Stimulated activated CD4-positive, alpha-beta T cell treated with anti-CD3 and anti-CD28 coated beads, Interleukin-2, amount 100 ng/mL, for 24 hours (primary cell): ENCODE results near the gene INF2.
"Not testable (repeated sequence)": the region's sequence is repeated elsewhere in the genome, so short reads cannot be mapped to it uniquely, and the experiment has no call there.

Experiments used
- DNase-seq, 2 donors: peaks; one replicate each; pipeline ENCODE4 v3.0.0-alpha.2; 2020

INF2 gene

DNA sequence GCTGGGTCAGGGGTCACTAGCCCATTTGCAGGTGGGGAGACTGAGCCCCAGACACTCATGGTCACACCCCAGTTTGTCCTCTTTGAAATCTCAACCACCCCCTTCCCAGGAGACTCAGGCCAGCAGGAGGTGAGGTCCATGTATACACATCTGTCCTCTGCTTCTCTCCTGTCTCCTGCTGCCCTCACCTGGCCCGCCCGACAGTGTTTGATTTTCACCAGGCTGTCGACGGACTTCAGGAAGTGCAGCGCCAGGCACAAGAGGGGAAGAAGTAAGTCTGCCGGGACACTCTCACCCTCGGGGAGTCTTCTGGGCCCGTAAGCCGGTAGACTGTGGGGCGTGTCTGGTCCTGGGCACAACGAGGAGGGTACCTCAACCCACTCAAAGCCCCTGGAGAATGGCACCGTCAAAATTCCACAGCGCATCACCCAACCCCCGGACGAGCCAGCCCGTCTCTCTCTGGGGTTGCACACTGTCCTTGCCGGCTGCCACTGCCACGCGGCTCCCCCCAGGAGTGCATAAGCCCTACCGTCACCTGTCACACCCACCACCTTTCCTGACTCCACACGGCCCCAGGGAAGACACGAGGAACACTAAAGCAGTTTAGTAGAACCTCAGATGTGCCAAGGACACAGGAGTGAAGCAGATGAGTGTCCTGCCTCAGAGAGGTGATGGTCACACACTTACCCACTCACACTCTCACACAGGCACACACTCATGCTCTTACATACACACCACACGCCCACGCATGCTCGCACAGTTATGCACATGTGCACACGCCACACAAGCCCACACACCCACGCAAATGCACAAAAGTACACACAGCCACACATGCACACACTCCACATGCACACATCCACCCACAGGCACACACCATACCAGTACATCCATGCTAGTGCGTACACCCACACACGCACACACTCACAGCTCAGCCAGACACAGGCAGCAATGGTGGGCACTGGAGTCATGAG lies 50.4 kb downstream of the INF2 start:
- DNase-seq = no peak

DNA sequence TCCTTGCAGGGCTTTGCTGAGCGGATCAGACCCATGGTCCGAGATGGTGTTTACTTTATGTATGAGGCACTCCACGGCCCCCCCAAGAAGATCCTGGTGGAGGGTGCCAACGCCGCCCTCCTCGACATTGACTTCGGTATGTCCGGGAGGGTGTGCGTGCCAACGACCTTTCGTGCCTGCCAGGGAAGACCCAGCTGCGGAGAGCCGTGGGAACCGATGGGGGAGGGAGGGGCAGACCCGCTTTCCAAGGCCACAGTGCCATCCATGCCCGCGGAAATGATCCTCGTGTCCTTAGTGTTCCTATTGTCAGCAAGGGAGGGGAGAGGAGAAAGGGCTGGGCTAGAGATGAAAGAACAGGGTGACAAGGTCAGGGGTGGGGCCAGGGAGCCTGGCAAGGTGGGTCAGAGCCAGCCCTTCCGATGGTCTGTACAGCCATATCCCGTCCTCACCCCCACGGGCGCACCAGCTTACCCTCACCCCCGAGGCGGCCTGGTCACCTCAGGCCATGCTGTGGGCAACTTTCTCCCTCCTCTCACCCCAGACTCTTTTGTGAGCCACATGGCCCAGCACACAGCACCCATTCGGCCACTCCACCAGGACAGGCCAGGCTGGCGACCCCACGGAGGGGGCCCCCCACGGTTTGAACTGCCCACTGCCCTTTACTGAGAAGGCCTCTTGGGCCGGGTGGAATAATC lies 51.8 kb downstream of the INF2 start:
- no peak for DNase-seq

DNA sequence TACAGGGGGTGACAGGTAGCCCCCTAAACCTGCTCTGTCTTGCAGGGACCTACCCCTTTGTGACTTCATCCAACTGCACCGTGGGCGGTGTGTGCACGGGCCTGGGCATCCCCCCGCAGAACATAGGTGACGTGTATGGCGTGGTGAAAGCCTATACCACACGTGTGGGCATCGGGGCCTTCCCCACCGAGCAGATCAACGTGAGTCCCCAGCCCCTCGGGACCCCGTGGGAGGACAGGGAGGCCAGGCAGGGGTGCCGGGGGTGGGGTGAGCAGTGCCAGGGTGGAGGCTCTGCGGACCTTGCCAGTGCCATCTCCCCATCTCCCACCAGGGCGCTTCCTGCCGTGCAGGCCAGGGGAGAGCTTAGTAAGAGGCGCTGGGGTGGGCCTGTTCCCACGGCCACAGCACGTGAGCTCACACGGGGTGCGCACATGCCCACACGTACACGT lies 52.4 kb downstream of the INF2 start:
- no peak for DNase-seq

DNA sequence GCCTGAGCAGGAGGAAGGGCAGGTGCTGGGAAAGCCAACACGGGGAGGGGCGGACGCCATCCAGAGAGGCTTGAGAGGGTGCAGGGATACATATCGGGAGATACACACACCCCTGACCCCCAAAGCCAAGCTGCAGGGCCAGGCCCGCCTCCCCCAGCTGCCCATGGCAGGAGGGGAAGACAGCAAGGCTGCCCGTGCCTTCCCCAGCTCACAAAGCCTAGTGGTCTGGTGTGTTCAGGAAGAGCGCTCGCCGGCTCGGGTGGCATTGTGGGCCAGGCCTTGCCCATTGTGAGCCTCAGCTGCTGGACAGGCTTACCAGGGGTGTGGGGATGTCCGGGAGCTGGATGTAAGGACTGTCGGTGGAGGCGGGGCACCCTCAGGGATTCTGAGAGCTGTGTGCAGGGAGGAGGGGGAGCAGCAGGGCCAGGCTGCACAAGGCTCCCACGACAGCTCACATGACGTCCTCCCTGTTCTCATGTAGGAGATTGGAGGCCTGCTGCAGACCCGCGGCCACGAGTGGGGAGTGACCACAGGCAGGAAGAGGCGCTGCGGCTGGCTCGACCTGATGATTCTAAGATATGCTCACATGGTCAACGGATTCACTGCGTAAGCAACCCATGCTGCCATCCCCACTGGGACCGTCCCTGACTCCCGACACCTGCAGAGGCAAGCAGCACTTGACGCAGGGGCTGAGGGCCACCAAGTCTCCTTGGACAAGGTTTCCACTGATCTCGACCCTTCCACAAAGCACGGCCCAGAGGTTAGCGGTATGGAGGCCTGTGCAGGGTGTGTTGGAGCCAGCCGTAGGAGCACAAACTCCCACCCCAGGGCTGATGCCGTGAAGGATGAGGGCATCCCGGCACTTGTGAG lies 53.4 kb downstream of the INF2 start:
- DNase-seq = no peak

DNA sequence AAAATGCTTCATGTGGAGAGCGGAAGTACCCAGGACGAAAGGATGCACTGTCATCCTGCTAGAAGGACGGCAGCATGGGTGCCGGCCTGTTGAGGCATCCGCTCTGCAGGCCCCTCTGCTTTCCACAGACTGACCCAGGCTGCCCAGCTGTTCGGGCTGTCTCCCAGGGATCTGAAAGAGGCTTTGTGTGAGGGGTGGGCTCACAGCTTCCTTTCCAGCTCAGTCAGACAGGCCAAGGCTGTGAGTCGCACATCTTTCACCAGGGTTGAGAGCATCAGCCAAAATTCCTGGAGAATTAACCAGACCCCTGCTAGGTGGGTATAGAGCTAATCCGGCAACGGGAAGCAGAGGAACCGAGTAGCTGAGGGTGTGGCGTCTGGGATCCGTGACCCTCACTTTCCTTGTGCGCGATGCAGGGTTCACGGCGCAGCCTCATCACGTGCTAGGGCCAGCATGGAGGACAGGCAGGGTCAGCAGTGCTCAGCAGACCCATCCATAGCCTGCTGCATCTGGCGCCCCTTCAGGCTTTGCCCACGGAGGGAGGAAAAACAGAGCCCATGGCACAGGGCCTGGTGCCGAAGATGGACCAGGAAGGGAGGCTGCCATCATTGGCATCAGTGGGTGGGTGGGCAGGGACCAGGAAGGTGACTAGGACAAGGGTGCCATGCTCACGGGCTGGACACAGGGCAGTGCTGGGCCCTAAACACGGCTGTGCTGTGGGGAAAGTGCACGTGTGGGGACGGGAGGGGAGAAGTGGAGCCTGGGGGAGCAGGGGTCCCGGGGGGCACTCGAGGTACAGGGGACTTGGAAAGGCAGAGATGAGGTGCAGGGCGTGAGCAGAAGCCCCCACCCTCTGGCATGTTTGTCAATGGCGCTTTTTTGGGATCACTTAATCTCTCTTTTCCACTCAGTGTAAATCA lies 54.3 kb downstream of the INF2 start:
- DNase-seq = no peak

DNA sequence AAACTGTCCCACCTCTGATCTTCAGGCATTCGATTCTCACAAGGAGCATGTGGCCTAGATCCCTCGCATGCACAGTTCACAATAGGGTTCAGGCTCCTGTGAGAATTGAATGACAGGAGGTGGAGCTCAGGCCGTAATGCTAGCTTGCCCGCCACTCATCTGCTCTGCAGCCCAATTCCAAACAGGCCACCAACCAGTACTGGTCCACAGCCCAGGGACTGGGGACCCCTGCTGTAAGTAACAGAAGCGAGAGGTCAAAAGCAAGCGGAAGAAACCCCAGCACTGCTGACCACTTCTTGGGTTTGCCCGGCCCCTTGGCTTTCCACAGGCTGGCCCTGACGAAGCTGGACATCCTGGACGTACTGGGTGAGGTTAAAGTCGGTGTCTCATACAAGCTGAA lies 55.1 kb downstream of the INF2 start:
- DNase-seq = no peak

DNA sequence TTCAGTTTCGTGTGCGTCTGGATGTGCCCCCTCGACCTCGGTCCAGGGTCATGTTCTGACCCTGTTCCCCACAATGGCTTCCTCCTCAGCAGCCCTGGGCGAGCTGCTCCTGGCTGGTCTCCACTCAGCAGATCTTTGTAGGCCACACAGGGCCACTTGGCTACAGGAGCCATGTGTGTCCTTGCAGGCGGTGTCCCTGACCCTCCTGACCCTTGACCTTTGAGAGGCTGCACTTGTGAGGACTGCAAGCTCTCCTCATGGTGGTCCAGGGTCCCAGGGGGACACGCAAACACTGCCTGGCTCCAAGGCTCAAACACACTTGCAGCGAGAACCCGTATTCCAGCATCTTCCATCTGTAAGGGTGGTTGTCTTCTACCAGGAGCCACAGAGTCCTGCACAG lies 56.0 kb downstream of the INF2 start:
- DNase-seq = no peak

DNA sequence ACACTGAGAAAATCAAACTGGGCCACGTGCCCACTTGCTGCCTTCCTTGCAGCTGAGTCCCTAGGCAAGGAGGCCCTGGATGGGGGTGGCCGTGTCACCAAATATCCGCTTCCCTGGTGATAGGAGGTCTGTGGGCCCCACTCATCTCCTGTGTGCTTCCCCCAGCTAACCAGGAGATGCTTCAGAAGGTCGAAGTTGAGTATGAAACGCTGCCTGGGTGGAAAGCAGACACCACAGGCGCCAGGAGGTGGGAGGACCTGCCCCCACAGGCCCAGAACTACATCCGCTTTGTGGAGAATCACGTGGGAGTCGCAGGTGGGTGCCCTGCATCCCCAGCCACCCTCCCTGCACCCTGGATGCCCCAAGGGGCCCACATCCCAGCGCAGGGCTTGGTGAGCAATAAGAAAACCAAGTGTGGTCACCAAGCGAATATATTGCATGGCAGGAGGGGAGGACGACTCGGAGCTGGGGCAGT lies 56.7 kb downstream of the INF2 start:
- DNase-seq = peak in 1 of 2 donors; percentile 26

DNA sequence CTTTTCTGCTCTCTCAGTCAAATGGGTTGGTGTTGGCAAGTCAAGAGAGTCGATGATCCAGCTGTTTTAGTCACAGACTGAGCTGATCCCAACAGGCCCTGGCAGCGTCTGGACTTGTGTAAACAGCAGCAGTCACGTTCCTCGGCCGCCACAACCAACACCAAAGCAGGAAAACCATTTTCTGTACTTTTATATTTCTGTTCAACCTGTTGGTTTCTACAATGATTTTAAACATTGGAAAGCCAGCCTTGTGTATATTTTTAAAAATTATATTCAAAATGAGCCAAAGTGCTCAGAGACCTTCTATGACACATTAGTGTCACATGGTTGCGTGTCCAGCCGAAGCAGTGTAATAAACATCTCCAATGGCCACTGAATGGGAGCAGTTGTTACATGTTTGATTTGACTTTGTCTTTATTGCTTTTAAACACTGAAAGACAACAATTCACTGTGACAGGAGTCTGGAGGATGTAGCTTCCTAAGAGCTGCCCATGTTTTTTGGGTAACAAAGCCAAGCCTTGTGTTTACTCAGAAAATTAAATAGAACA lies 57.6 kb downstream of the INF2 start:
- no peak for DNase-seq

DNA sequence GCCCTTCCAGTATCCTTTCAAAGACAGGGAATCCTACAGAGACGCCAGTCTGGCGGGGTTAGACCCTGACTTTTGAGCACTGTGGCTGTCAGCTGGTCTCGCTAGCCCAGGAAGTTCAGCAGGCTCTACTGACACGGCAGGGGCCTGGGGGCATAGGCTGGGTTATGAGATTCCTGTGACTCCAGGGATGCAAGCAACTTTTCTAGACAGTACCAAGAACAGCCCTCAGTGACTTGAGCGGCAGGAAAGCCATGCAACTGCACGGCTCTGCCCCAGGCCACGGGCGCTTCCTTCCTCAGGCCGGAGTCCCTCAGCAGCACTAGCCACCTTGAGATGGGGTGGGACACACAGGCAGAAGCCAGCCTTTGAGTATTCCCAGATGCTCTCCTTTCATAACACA lies 58.5 kb downstream of the INF2 start:
- DNase-seq = no peak

DNA sequence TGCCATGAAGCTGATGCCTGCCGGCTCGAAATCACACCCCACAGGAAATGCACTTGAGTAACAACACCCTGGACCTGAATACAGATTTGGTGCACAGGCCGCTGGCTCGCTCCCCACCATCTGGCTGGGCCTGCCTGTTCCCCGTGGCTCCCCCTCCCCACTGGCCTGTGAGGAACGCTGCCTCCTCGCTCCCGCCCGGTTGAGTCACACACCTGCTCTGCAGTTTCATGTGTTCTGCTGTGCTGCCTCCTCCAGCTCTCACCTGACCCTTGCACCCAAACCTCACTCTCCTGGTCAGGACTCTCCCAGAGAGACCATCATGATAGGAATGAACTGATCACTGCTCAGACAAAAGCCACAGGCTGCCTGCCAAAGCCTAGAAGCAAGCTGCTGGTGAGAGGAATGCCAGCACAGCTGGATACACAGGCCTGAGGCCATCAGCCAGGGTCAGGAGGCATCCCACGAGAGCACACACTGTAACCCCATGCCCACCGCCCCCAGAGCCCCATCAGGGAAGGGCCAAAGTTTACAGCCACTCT lies 59.8 kb downstream of the INF2 start:
- no peak for DNase-seq

DNA sequence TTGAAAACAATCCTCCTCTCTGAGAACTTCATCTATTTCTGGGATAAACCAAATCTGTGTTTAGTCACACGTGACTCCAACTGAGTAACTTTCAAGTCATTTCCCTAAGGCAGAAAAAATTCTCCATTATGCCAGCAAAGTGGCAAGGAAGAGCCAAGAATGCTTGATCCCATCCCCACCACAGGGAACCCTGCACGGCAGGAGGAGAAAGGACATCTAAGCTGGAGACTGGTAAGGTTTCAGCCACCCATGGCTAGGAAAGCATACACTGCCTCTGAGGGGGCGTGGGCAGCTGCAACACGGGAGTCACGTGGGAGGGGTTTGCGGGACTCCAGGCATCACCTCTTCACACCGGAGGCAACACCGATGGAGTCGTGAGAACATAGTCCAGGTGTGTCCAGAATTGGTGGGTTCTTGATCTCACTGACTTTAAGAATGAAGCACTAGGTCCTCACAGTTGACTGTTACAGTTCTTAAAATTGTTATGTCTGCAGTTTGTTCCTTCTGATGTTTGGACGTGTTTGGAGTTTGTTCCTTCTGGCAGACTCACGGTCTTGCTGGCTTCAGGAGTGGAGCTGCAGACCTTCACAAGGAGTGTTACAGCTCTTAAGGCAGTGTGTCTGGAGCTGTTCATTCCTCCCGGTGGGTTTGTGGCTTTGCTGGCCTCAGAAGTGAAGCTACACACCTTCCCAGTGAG lies 60.8 kb downstream of the INF2 start:
- DNase-seq = no peak

DNA sequence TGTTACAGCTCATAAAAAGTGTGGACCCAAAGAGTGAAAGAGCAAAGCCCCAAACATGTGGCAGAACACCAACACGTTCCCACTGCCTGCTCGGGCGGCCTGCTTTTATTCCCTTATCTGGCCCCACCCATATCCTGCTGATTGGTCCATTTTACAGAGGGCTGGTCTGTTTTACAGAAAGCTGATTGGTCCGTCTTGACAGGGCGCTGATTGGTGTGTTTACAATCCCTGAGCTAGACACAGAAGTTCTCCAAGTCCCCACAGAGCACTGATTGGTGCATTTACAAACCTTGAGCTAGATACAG lies 61.3 kb downstream of the INF2 start:
- not testable (repeated sequence) for DNase-seq

DNA sequence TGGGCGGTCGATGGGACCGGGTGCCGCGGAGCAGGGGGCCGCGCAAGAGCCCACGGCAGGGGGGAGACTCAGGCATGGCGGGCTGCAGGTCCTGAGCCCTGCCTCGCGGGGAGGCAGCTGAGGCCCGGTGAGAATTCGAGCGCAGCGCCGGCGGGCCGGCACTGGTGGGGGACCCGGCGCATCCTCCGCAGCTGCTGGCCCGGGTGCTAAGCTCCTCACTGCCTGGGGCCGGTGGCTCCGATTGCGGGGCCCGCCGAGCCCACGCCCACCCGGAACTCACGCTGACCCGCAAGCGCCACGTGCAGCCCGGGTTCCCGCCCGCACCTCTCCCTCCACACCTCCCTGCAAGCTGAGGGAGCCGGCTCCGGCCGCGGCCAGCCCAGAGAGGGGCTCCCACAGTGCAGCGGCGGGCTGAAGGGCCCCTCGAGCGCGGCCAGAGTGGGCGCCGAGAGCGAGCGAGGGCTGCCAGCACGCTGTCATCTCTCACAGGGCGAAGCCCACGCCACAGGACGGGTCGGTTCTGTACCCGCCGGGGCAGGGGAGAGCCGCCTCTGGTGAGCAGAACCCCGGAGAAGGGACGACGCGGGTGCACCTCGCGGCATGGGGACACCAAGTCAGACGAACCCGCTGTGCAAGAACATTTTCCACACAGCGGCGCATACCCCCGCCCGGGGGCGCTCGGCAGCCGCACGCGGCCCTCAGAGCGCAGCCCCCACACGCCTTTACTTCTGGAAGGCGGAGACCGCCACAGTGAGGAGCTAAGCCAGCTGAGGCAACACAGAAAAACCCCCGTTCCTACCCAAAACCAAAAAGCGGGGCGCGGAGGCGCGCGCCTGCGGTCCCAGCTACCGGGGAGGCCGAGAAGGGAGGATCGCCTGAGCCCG lies 62.4 kb downstream of the INF2 start:
- DNase-seq = no peak

DNA sequence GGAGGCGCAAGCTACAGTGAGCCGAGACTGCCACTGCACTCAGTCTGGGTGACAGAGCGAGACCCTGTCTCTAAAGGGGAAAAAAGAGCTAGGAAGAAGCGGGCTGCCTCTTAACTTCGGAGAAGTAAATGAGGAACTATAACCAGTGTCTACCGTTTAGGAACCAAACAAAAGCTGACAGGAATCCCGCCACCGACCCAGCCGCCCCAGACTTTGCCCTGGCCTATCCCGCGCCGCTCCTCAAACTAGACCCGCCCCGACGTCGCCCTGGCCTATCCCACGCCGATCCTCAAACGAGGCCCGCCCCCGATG lies 63.0 kb downstream of the INF2 start:
- no peak for DNase-seq

DNA sequence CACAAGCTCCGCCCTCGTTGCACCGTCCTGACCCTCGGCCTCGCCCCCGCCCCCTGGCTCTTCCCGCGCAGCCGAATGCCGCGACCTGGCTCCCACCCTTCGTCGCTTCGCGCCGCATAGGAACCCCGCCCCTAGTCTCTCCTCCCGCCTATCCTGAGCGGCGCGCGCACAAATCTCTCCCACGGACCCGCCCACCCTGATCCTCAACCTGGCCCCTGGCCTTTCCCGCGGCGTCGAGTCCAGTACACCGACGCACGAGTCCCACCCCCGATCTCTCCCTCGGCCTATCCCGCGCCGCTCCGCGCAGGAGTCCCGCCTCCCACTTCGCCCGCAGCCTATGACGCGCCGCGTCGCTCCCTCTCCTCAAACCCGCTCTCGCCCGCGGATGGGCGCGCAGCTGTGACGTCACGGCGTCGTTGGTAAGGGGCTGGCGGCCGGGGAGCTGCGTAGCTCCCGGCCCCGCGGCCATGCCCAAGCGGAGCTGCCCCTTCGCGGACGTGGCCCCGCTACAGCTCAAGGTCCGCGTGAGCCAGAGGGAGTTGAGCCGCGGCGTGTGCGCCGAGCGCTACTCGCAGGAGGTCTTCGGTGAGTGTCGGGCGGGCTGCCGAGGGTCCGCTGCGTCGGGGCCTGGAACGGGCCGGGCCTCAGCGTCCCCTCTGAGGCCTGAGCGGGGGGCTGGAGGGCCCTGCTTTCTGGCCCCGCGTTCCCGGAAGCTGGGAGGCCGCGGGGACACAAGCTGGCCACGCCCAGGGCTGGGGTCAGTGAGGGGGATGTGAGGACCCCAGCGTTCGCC lies 63.5 kb downstream of the INF2 start, which contains the start of gene SIVA1:
Gene SIVA1, plus strand, starts transcription at position 413 of the 793 bp plus-strand sequence. Its CDS starts 55 bp downstream, at position 468.
- DNase-seq = peak; percentile 99 to 100

DNA sequence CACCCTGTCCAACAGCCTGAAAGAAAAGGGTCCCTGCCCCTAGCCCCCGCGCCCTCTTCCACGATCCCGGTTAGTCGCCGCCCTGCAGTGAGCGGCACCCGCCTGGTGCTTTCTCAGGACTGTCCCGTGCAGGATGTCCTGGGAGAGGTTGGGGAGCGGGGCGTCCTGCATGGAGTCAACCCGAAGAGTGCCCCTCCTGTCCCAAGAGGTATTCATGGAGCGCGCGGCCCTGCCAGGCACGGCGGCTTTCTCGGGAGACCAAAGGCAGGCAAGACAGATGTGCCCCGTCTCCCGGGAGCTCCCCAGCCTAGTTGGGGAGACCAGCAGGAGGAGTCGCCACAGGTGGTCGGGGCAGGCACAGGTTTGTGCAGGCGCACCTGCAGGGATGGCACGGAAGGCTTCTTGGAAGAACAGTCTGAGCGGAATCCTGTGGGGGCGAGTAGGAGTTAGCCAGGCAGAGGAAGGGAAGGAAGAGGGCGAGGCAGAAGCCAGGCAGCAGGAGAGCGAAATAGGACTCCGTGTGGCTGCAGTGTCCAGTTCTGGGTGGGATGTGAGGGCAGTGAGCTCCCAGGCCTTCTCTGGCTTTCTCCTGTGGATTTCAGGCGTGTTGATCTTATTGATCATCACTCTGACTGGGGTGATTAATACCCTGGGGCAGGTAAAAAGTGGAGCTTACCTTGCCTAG lies 64.3 kb downstream of the INF2 start:
- DNase-seq = no peak

DNA sequence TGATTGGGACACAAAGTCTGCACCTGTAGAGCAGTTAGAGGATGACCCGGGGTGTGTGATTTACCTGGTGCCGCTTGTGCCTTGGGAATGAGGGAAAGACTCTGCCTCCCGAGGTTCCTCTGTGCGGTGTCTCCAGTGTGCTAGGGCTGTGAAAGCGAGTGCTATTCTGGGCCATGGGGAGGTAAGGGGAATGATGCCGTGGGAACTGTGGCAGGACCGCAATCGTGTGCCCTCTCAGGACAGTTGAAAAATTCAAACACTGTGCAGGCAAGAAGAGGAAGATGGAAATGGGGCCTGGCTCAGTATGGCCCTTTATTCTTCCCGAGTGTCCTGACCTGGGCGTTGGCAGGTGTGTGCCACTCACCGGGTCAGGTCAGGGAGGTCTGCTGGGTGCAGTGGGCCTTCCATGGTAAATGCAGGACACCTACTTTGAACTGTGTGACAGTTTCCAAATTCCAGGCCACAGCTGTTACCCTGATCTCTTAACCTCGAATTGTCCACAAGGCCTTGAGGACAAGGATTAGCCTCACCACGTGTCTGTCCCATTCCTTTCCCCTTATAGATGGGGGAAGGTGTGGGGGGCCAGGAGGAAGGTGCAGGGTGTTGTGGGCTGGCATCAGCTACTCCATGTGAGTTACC lies 64.9 kb downstream of the INF2 start:
- DNase-seq = no peak
